CD4-positive, alpha-beta T cell (primary cell): Measurements from ENCODE around the gene PI4KA. TPM values are rescaled to one million over a fixed set of nuclear protein-coding genes. Genes with fewer than 3 reads are reported as not detected.

Source experiments
- ATAC-seq: fragments of 200-7000 bp; cut with Tn5 transposase; one replicate; pipeline ENCODE4 v1.10.0; 2022; ENCODE audit warnings: mild to moderate bottlenecking; ENCODE audit not compliant: poor library complexity
- CTCF ChIA-PET: fragments of 350-600 bp; sonication (Branson Sonifier 250); formaldehyde crosslinking; loops from one replicate; lab custom pipeline; 2021; ENCODE audit warnings: antibody characterized with exemption, inconsistent platforms; lab: Charles Lee
- POLR2A ChIA-PET: fragments of 350-600 bp; sonication (Branson Sonifier 250); formaldehyde crosslinking; loops from one replicate; lab custom pipeline; 2021; ENCODE audit warnings: antibody characterized with exemption, inconsistent platforms; lab: Charles Lee
- DNase-seq, 14 experiments: peaks; one replicate each; pipeline ENCODE4 v3.0.0-alpha.2; 2013 to 2020; ENCODE audit warnings: mixed read lengths in 2 of 14
- H3K27ac ChIP-seq, 2 donors: one replicate each; pipeline versions ENCODE4 v1.5.1 to v1.7.0; 2013; ENCODE audit warnings: low read length in 2 of 2, low read depth in 1 of 2, mild to moderate bottlenecking in 1 of 2
- H3K27me3 ChIP-seq, 2 experiments: 1 replicate in 1 of 2; 2 replicates in 1 of 2; pipeline versions ENCODE4 v1.6.1 to v1.7.0; 2013; ENCODE audit warnings: low read length in 2 of 2, control low read depth in 1 of 2, mild to moderate bottlenecking in 1 of 2, moderate library complexity in 1 of 2; ENCODE audit not compliant: insufficient read depth in 2 of 2, control insufficient read depth in 1 of 2
- H3K36me3 ChIP-seq: one replicate; pipeline ENCODE4 v1.6.1; 2013; ENCODE audit warnings: low read length, control low read depth; ENCODE audit not compliant: insufficient read depth
- H3K4me1 ChIP-seq: one replicate; pipeline ENCODE4 v1.6.1; 2013; ENCODE audit warnings: low read length, control low read depth; ENCODE audit not compliant: insufficient read depth
- H3K4me3 ChIP-seq: one replicate; pipeline ENCODE4 v1.5.1; 2013; ENCODE audit warnings: mild to moderate bottlenecking, low read length, moderate library complexity
- H3K9me3 ChIP-seq, 2 experiments: 1 replicate in 1 of 2; 2 replicates in 1 of 2; pipeline versions ENCODE4 v1.6.1 to v1.7.0; 2013; ENCODE audit warnings: low read length in 2 of 2, mild to moderate bottlenecking in 2 of 2, control low read depth in 1 of 2, moderate library complexity in 1 of 2; ENCODE audit not compliant: control insufficient read depth in 1 of 2, insufficient read depth in 1 of 2
- H3K27ac Mint-ChIP-seq: one replicate; pipeline ENCODE4 v1.8.0; 2020; ENCODE audit warnings: mixed read lengths
- H3K27me3 Mint-ChIP-seq: one replicate; pipeline ENCODE4 v1.8.0; 2021; ENCODE audit warnings: mixed read lengths
- H3K36me3 Mint-ChIP-seq: one replicate; pipeline ENCODE4 v1.8.0; 2021; ENCODE audit warnings: low read depth, mixed read lengths
- H3K4me1 Mint-ChIP-seq: one replicate; pipeline ENCODE4 v1.8.0; 2021; ENCODE audit warnings: low read depth, mixed read lengths
- H3K4me3 Mint-ChIP-seq: one replicate; pipeline ENCODE4 v1.8.0; 2020; ENCODE audit warnings: mild to moderate bottlenecking, mixed read lengths
- H3K9me3 Mint-ChIP-seq: one replicate; pipeline ENCODE4 v1.8.0; 2020; ENCODE audit warnings: mixed read lengths
- CTCF ChIP-seq: fragments of 200-600 bp; IDR thresholded peaks from one replicate; pipeline ENCODE4 v1.8.0; 2022; ENCODE audit warnings: antibody characterized with exemption, mild to moderate bottlenecking
- intact Hi-C, 2 experiments: fragments of 100-400 bp; cut with DNase I in 1 of 2; cut with micrococcal nuclease in 1 of 2; formaldehyde crosslinking; loops; one replicate each; pipeline versions ENCODE4 v1.15.1 to v1.9.0; 2023 to 2025; cut with DNase I, micrococcal nuclease
- total RNA-seq, 174 experiments: library from RNA in 2 of 174; stranded (reverse) in 2 of 174; gene quantifications; one replicate each; pipeline ENCODE4 v1.2.3 and lab custom pipeline; 2021 to 2026

The PI4KA gene
- total RNA-seq, 2 experiments from 2014 or later: 137 to 146 TPM

GRCh38 chr22:20673295-20674195, 185.1 kb downstream of the PI4KA start:
- DNase-seq: no peak
- no peak for ATAC-seq
- intact Hi-C loops: no loop called here
- peaks cover 6 to 11% of the 10 kb centered on the region in 2 experiments for H3K27me3 ChIP-seq
- H3K4me1 ChIP-seq: no peaks in the 10 kb centered on the region
- no peaks in the 10 kb centered on the region for H3K36me3 Mint-ChIP-seq
- no peak overlapping the region for H3K27ac ChIP-seq
- ChIA-PET POLR2A (no interaction called here), CTCF (no interaction called here)
- no peak overlapping the region for H3K4me3 ChIP-seq
- no peaks in the 10 kb centered on the region for H3K36me3 ChIP-seq
- no peaks in the 10 kb centered on the region for H3K9me3 ChIP-seq
- no peak for TF ChIP-seq CTCF
- H3K4me3 Mint-ChIP-seq: no peak overlapping the region
- no peaks in the 10 kb centered on the region for H3K9me3 Mint-ChIP-seq
- H3K4me1 Mint-ChIP-seq: no peaks in the 10 kb centered on the region
- H3K27me3 Mint-ChIP-seq: peaks cover 50% of the 10 kb centered on the region
- H3K27ac Mint-ChIP-seq: no peak overlapping the region

- TF ChIP-seq CTCF: no peak
- Histone ChIP-seq H3K9me3 (no peaks in the 10 kb centered on the region), H3K36me3 (no peaks in the 10 kb centered on the region), H3K4me3 (no peak overlapping the region), H3K27ac (no peak overlapping the region), H3K4me1 (no peaks in the 10 kb centered on the region), H3K27me3 (peaks cover 6 to 11% of the 10 kb centered on the region in 2 experiments)
- no peak for ATAC-seq
- CTCF ChIA-PET: no interaction called here
- Mint-ChIP-seq H3K9me3 (no peaks in the 10 kb centered on the region), H3K4me3 (no peak overlapping the region), H3K27me3 (peaks cover 46% of the 10 kb centered on the region), H3K4me1 (no peaks in the 10 kb centered on the region), H3K27ac (no peak overlapping the region), H3K36me3 (no peaks in the 10 kb centered on the region)
- no peak for DNase-seq
- intact Hi-C loops: no loop called here
- POLR2A ChIA-PET: interaction anchor here (1.7 kb wide), 1 partner anchor 104 kb away, joined by 4 read pairs; no protein-coding TSS in a partner anchor
Observed at GRCh38 chr22:20672732-20673131, 185.9 kb downstream of the PI4KA start.

- ChIA-PET CTCF (interaction anchor here (1.0 kb wide), 1 partner anchor 108 kb away, joined by 3 read pairs; no protein-coding TSS in a partner anchor), POLR2A (interaction anchor here (1.7 kb wide), 1 partner anchor 103 kb away, joined by 4 read pairs; no protein-coding TSS in a partner anchor)
- Mint-ChIP-seq H3K27me3 (peaks cover 39% of the 10 kb centered on the region), H3K27ac (no peak overlapping the region), H3K9me3 (no peaks in the 10 kb centered on the region), H3K4me3 (no peak overlapping the region), H3K4me1 (no peaks in the 10 kb centered on the region), H3K36me3 (no peaks in the 10 kb centered on the region)
- Histone ChIP-seq H3K27ac (no peak overlapping the region), H3K27me3 (peaks cover 6 to 11% of the 10 kb centered on the region in 2 experiments), H3K4me3 (no peak overlapping the region), H3K36me3 (no peaks in the 10 kb centered on the region), H3K9me3 (no peaks in the 10 kb centered on the region), H3K4me1 (no peaks in the 10 kb centered on the region)
- DNase-seq (no peak), ATAC-seq (no peak)
- intact Hi-C loops: no loop called here
- no peak for TF ChIP-seq CTCF
Observed at GRCh38 chr22:20672082-20672424, 186.6 kb downstream of the PI4KA start.
